Measurements from ENCODE around the gene RALGAPA1. TPM values are rescaled to one million over a fixed set of nuclear protein-coding genes. Genes with fewer than 3 reads are reported as not detected.
"Not testable (repeated sequence)": the region's sequence is repeated elsewhere in the genome, so short reads cannot be mapped to it uniquely, and the experiment has no call there.

Gene RALGAPA1
- total RNA-seq, 2 donors from 2014 or later = 30.4 to 40.8 TPM

GRCh38 chr14:35777550-35777949, 31.5 kb downstream of the RALGAPA1 start:
- intact Hi-C loops (cut with DNase I); DNase-seq; ATAC-seq: not testable (repeated sequence)

DNA sequence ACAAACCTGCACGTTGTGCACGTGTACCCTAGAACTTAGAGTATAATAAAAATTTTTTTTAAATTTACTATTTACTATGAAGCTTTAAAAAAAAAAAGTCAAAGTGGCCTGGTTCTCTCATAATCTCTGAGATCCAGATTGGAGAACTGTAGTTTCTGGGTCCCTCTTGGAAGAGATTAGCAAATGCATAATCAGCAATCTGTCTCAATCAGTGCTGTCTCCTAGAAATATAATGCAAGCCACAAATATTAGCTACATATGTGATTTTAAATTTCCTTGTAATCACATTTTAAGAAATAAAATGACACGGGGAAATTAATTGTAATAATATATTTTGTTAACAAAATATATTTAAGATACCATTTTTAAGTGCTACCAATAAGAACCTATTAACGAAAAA, 32.3 kb downstream of the RALGAPA1 start:
- intact Hi-C loops (cut with DNase I) = no loop called here
- ATAC-seq (no peak), DNase-seq (no peak)

- DNase-seq; intact Hi-C loops (cut with DNase I); ATAC-seq: not testable (repeated sequence)
Observed at GRCh38 chr14:35776085-35776484, 33.0 kb downstream of the RALGAPA1 start.

- intact Hi-C loops (cut with DNase I) = no loop called here
- no peak for DNase-seq
- ATAC-seq = no peak
Observed at GRCh38 chr14:35766700-35767082, 42.4 kb downstream of the RALGAPA1 start.

DNA sequence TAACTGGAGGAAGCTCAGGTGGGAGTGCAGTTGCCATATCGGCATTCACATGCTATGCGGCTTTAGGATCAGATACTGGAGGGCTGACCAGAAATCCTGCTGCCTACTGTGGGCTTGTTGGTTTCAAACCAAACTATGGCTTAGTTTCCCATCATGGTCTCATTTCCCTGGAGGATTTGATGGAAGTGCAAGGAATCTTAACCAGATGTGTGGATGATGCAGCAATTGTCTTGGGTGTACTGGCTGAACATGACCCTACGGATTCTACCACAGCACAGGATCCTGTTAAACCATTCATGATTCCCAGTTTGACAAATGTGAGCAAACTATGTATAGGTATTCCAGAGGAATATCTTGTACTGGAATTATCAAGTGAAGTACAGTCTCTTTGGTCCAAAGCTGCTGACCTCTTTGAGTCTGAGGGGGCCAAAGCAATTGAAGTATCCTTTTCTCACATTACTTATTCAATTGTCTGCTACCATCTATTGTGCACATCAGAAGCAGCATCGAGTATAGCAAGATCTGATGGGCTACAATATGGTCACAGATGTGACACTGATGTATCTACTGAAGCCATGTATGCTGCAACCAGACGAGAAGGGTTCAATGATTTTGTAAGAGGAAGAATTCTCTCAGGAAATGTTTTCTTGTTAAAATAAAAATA, 42.9 kb downstream of the RALGAPA1 start:
- ATAC-seq (no peak), DNase-seq (no peak)
- intact Hi-C loops (cut with DNase I) = no loop called here

GRCh38 chr14:35761922-35762321, 47.2 kb downstream of the RALGAPA1 start:
- intact Hi-C loops (cut with DNase I) = no loop called here
- ATAC-seq (no peak), DNase-seq (no peak)

GRCh38 chr14:35760143-35760542, 49.0 kb downstream of the RALGAPA1 start:
- no peak for ATAC-seq
- intact Hi-C loops (cut with DNase I) = no loop called here
- DNase-seq = no peak

DNA sequence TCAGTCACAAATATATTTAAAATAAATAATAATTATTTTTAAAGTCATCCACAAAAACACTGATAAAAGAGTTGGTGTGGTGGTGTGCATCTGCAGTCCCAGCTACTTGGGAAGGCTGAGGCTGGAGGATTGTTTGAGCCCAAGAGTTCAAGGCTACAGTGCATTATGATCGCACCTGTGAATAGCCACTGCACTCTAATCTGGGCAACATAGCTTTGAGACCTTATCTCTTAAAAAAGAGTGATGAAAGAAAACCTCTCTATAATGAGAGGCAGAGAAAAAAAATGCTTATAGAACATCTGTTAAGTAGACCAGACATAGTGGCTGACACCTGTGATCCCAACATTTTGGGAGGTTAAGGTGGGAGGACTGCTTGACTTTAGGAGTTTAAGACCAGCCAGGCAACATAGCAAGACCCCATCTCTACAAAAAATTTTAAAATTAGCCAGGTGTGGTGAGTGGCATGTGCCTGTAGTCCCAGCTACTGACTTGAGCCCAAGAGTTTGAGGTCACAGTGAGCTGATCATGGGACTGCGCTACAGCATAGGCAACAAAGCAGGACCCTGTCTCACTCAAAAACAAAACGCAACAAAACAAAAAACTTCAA, 50.5 kb downstream of the RALGAPA1 start:
- ATAC-seq (no peak), DNase-seq (no peak)
- intact Hi-C loops (cut with DNase I) = no loop called here

DNA sequence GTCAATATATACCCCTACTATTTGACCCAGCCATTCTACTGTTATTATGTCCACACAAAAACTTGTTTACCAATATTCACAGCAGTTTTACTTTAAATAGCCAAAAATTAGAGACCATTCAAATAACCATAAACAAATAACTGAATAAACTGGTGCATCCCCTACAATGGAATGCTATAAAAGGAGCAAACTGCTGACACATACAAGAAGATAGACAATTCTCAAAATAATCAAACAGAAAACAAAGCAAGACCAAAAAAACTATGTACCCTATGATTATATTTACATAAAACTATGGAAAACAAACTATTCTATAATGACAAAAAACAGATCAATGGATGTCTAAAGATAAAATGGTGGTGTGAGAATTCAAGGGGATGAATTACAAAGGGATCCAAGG, 54.4 kb downstream of the RALGAPA1 start:
- ATAC-seq (no peak), DNase-seq (no peak)
- intact Hi-C loops (cut with DNase I) = no loop called here

GRCh38 chr14:35752380-35752779, 56.7 kb downstream of the RALGAPA1 start:
- ATAC-seq (no peak), DNase-seq (no peak)
- intact Hi-C loops (cut with DNase I) = no loop called here

DNA sequence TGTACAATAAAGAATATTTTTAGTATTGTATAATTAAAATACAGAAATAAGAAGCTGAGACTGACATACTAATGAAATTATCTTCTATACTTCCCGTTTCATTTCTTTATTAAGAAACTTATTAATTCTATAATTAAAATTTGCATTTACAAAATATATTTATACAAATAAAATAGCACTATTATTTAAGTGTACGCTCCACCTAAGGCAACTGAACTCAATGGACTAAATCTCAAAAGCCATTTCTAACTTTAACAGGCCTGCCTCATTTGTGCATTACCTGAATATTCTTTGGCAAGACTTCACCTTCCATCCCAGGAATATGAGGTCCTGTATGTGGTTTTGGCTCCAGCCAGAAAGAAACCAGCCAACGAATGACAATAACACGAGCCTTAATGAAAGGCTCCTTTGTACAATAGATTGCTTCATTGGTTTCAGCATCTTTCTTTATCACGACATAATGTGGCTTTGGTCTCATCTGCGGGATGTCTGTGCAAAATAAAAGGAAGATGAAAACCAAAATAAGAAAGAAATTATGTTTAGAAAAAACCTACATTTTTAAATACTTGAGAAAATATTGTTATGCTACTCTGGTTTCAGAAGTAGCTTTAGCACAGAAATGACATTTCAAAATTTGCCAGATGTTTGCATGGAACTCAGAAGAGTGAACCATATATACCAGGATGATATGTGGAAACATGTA, 58.7 kb downstream of the RALGAPA1 start:
- ATAC-seq (no peak), DNase-seq (no peak)
- intact Hi-C loops (cut with DNase I) = no loop called here

GRCh38 chr14:35747379-35747778, 61.7 kb downstream of the RALGAPA1 start:
- intact Hi-C loops (cut with DNase I) = no loop called here
- no peak for DNase-seq
- no peak for ATAC-seq

DNA sequence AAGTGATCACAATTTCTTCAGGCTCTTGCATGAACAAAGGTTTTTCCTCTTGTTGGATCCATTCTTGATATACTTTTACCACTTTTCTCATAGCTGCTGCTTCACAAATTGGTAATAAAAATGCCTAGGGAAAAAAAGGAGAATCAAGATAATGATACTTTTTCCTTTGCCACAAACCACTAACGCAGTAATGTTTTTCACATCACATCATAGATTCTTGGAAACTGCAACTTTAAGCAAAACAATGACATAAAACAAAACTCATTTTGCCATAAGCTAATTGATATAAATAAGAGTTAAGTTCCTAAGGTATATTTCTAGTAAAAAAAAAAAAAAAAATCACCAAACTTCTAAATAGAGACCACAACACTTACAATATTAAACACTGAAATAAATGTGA, 66.7 kb downstream of the RALGAPA1 start:
- intact Hi-C loops (cut with DNase I) = no loop called here
- DNase-seq (no peak), ATAC-seq (no peak)

DNA sequence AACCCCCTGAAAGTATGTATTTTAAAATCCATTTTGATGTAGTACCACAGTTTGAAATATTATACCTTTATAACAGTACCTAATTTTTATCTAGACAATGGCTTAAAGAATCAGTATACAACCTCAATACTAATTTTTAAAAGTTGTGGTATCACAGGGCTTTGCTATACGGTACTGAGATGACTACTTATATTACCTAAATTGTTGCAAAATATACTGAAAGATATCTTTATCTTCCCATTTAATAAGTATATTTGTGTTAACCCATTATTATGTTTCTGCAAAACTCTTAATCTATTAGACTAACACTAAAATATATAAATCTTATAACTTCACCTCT, 67.1 kb downstream of the RALGAPA1 start:
- no peak for DNase-seq
- no peak for ATAC-seq
- intact Hi-C loops (cut with DNase I) = no loop called here

GRCh38 chr14:35741345-35742031, 67.6 kb downstream of the RALGAPA1 start:
- ATAC-seq (no peak), DNase-seq (no peak)
- intact Hi-C loops (cut with DNase I) = no loop called here

- ATAC-seq = no peak
- DNase-seq = no peak
- intact Hi-C loops (cut with DNase I) = no loop called here
Observed at GRCh38 chr14:35740215-35740614, 68.9 kb downstream of the RALGAPA1 start.

DNA sequence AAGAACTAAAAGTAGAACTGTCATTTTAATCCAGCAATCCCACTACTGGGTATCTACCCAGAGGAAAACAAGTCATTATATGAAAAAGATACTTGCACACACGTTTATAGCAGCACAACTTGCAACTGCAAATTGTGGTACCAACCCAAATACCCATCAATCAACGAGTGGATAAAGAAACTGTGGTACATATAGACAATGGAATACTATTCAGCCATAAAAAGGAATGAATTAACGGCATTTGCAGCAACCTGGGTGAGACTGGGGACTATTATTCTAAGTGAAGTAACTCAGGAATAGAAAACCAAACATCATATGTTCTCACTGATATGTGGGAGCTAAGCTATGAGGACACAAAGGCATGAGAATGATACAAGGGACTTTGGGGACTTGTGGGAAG, 73.9 kb downstream of the RALGAPA1 start:
- ATAC-seq; DNase-seq; intact Hi-C loops (cut with DNase I): not testable (repeated sequence)

DNA sequence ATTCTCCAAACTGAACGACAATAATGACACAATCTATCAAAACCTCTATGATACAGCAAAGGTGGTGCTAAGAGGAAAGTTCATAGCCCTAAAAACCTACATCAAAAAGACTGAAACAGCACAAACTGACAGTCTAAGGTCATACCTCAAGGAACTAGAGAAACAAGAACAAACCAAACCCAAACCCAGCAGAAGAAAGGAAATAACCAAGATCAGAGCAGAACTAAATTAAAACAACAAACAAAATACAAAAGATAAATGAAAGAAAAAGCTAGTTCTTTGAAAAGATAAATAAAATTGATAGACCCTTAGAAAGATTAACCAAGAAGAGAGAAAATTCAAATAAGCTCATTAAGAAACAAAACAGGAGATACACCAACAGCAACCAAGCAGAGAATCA, 75.6 kb downstream of the RALGAPA1 start:
- ATAC-seq; intact Hi-C loops (cut with DNase I): not testable (repeated sequence)

DNA sequence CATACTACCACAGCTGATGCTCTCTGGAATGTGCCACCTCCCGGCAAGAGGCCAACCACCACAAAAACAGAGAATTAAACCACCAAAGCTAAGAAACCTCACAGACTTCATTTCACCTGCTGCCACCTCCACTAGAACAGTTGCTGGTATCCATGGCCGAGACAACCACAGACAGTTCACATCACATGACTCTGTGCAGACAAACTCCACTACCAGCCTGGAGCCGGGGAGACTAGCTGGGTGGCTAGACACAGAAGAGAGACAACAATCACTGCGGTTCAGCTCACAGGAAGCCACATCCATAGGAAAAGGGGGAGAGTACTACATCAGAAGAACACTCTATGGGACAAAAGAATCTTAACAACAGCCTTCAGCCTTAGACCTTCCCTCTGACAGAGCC, 78.2 kb downstream of the RALGAPA1 start:
- ATAC-seq = no peak
- no peak for DNase-seq
- intact Hi-C loops (cut with DNase I) = no loop called here

More for the DNA sequence above, 75.6 kb downstream of the RALGAPA1 start:
- not testable (repeated sequence) for DNase-seq

GRCh38 chr14:35727764-35728163, 81.3 kb downstream of the RALGAPA1 start:
- intact Hi-C loops (cut with DNase I) = no loop called here
- DNase-seq (no peak), ATAC-seq (no peak)
